HG03571 (cell line): Measurements from ENCODE around the gene MARCHF4.

Source experiments
- ATAC-seq: cut with Tn5 transposase; IDR thresholded peaks from one replicate; pipeline ENCODE4 v1.9.1; 2021; ENCODE audit not compliant: unreplicated experiment

Gene MARCHF4

DNA sequence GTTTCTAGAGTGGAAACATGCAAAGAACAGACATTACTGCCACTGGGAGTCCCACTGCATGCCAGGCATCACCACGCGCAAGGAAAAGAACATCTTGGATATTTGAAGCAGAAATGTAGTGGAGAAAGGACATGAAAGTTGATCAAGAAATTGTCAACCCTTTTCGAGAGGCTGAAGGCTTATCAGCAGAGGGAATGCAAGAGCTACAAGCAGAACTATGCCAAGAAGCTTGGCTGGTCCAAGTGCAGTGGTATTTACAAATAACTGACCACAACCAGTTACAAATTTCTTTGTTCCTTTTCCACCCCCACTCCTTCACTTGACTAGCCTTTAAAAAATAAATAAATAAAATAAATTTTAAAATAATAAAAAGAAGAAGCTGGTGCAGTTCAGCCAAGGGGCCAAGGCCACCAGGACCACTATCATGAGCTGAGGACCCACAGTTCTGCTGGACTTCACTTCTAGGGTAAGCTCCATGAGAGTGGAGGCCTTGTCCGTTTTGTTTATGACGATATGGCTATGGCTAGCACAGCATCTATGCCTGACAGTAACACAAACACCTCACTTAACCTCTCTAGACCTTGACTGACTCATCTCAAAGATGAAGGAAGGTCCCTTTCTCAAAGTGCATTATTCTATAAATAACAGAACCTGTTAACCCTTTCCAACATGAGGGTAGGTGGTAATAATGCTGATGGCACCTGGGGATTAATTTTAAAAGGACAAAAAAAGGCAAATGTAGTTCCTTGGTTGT is 20.9 kb downstream of the MARCHF4 start:
- no peak for ATAC-seq

- no peak for ATAC-seq
Measured at GRCh38 chr2:216350214-216350791, 22.0 kb downstream of the MARCHF4 start.

GRCh38 chr2:216349366-216349765 is 22.9 kb downstream of the MARCHF4 start:
- ATAC-seq: no peak

GRCh38 chr2:216348756-216349308 is 23.5 kb downstream of the MARCHF4 start:
- ATAC-seq: no peak

DNA sequence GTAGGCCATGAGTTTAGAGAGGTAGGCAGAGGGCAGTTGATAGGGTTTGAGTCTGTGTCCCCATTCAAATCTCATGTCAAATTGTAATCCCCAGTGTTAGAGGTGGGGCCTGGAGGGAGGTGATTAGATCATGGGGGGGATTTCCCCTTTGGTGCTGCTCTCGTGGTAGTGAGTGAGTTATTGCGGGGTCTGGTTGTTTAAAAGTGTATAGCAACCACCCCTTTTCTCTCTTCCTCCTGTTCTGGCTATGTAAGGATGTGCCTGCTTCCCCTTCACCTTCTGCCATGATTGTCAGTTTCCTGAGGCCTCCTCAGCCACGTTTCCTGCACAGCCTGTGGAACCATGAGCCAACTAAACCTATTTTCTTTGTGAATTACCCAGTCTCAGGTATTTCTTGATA is 25.5 kb downstream of the MARCHF4 start:
- ATAC-seq: no peak

GRCh38 chr2:216345846-216346245 is 26.4 kb downstream of the MARCHF4 start:
- no peak for ATAC-seq

DNA sequence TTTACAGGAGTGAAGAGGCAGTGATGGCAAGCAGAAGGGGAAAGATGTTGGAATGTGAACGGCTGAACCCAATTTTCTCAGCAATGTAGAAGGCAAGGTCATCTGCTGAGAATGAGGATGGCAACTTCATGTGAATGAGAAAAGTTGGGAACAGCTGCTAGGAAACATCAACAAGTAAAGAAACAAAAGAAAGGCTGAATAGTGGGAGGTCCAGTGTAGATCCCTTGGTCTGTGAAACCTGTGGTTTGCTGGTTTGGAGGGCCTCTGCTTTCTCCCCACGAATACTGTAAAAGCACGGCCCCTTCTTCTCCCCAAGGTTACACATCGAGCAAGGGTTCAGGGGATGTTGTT is 27.4 kb downstream of the MARCHF4 start:
- no peak for ATAC-seq

GRCh38 chr2:216344206-216344949 is 27.9 kb downstream of the MARCHF4 start:
- ATAC-seq: no peak

DNA sequence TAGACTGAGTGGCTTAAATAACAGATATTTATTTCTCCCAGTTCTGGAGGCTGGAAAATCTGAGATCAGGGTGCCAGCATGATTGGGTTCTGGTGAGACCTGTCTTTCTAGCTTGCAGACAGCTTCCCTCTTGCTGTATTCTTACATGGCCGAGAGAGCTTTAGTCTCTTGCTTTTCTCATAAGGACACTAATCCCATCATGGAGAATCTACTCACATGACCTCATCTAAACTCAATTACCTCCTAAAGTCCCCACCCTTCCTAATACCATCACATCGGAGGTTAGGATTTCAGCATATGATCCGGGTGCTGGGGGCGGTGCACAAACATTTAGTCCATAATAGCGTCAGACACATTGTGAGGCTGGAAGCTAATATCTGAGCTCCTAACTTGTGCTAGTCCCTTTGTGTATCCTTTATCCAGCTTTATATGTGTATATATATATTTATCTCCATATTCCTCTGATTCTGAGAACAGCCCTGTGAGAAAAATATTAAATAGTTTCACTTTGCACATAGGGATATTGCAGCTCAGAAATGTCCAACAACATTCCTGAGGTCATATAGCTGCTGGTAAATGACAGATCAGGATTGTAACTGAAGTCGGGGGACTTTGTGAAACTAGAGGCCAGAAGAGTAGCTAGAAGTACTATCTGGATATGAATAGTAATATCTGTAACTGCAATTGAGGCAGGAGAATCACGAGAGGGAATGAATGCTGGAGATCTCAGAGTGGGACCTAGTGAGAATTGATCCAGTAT is 28.9 kb downstream of the MARCHF4 start:
- no peak for ATAC-seq

GRCh38 chr2:216341121-216341520 is 31.2 kb downstream of the MARCHF4 start:
- ATAC-seq: no peak

- no peak for ATAC-seq
Measured at GRCh38 chr2:216340280-216340631, 32.0 kb downstream of the MARCHF4 start.

DNA sequence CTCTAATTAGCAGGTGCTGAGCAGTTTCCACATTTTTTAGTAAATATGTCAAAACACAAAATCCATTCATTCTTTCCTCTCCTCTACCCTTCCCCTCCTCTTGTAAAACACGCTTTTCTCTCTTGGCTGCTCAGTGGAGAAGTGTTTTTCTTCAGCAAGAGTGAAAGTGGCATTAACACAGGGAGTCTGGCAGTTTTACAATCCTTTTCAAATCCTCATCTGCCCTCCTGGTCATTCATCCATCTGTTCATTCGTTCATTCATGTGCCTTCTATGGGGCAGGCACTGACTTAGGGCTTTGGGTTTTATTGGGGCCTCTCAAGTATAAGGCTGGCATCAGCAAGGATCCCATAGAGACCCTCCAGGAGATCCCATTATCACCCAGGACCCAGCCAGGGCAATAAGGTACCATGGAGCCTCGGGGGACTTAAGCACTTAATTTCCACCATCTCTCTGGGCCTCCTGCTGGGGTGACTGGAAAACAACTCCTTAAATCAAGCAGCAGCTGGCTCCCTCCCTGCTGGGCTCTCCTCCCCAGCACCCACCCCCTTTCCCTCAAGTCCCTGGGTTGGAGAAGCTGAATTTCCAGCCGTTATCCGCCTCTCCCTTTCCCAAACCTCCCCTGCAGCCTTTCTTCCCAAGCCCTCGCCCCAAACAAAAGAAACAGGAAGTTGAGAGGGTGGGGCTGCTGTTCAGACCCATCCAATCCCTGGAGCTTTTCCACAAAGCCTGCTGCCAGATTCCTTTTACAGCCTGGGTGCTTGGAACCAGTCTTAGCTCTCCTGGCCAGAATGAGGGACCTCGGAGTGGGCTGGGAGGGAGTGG is 32.6 kb downstream of the MARCHF4 start:
- ATAC-seq: no peak

- ATAC-seq: no peak
Measured at GRCh38 chr2:216335252-216335651, 37.0 kb downstream of the MARCHF4 start.

- ATAC-seq: no peak
Measured at GRCh38 chr2:216328347-216328746, 43.9 kb downstream of the MARCHF4 start.

DNA sequence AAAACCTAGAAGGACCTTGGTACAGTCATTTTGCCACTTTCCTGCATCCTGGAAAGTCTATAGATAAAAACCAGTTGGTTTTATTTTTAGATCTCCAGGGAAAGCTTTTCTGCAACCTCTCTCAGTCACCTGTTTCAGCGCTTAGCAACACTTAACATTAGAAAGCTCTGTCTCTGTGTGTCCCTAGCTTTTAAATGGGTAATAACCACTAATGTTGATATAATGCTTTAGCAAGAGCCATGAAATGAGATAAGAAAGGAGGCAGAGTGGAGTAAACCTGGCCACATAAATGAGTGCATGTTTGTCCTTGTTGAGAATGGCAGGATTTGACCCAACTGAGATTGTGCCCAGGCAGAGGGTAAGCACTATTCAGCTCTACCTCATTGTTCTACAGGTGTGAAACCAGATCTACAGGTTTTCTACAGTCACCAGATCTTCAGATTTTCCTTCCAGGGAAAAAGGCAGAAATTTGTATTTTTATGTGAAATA is 44.8 kb downstream of the MARCHF4 start:
- no peak for ATAC-seq
